Suprapubic skin (tissue), 3 donors: ENCODE measurements around the gene ABCA4.
"Not testable (repeated sequence)": the region's sequence is repeated elsewhere in the genome, so short reads cannot be mapped to it uniquely, and the experiment has no call there.

Experiments used
- EP300 ChIP-seq: sonication (generic); formaldehyde crosslinking; IDR thresholded peaks from one replicate; pipeline ENCODE4 v1.6.1; 2017; ENCODE audit warnings: antibody characterized with exemption
- POLR2A ChIP-seq, 2 donors: fragments of 450-650 bp; IDR thresholded peaks; one replicate each; pipeline ENCODE4 v1.6.1; 2017; ENCODE audit warnings: antibody characterized with exemption in 2 of 2, mild to moderate bottlenecking in 2 of 2, moderate library complexity in 2 of 2
- TF ChIP-seq, protein P1 (sequence below), 2 donors: fragments of 200-600 bp in 1 of 2; fragments of 450-650 bp in 1 of 2; sonication (generic) in 1 of 2; IDR thresholded peaks; one replicate each; pipeline ENCODE4 v1.5.1; 2016 to 2019; ENCODE audit warnings: antibody characterized with exemption in 2 of 2, mild to moderate bottlenecking in 1 of 2, moderate library complexity in 1 of 2

DNA sequence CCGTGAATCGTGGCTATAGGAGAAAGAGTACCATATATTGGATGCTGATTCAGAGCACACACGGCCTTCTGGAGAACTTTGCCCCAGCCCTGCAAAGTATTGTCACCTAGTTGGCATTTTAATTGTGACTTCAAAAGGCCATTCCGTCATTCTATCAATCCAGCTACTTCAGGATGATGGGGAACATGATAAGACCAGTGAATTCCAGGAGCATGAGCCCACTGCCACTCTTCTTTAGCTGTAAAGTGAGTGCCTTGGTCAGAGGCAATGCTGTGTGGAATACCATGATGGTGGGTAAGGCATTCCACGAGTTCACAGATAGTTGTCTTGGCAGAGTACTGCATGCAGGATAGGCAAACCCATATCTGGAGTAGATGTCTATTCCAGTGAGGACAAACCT lies 42.3 kb upstream of the ABCA4 start:
- TF ChIP-seq, protein P1, sequence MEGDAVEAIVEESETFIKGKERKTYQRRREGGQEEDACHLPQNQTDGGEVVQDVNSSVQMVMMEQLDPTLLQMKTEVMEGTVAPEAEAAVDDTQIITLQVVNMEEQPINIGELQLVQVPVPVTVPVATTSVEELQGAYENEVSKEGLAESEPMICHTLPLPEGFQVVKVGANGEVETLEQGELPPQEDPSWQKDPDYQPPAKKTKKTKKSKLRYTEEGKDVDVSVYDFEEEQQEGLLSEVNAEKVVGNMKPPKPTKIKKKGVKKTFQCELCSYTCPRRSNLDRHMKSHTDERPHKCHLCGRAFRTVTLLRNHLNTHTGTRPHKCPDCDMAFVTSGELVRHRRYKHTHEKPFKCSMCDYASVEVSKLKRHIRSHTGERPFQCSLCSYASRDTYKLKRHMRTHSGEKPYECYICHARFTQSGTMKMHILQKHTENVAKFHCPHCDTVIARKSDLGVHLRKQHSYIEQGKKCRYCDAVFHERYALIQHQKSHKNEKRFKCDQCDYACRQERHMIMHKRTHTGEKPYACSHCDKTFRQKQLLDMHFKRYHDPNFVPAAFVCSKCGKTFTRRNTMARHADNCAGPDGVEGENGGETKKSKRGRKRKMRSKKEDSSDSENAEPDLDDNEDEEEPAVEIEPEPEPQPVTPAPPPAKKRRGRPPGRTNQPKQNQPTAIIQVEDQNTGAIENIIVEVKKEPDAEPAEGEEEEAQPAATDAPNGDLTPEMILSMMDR (IDR thresholded peaks at IDR 0.05) = not testable (repeated sequence)
- TF ChIP-seq POLR2A (IDR thresholded peaks at IDR 0.05); EP300: not testable (repeated sequence)
